Cerebellar nuclear complex (tissue), 1 donor: ENCODE results near the gene MYO1D.
A peak's percentile ranks its signal among the peaks of the same experiment; 100 is the strongest.

Experiments
- DNase-seq, 2 experiments: peaks; one replicate each; lab custom pipeline; 2025; lab: John Stamatoyannopoulos, UW

The MYO1D gene

GRCh38 chr17:32504166-32504990 lies 372.5 kb downstream of the MYO1D start:
- no peak for DNase-seq

- no peak for DNase-seq
Measured at GRCh38 chr17:32503251-32504165, 373.4 kb downstream of the MYO1D start.

GRCh38 chr17:32502710-32503109 lies 374.2 kb downstream of the MYO1D start:
- no peak for DNase-seq

GRCh38 chr17:32502013-32502412 lies 374.9 kb downstream of the MYO1D start:
- DNase-seq, result no peak

- no peak for DNase-seq
Measured at GRCh38 chr17:32498391-32498790, 378.5 kb downstream of the MYO1D start.

- no peak for DNase-seq
Measured at GRCh38 chr17:32497431-32498205, 379.3 kb downstream of the MYO1D start.

GRCh38 chr17:32496395-32497073 lies 380.4 kb downstream of the MYO1D start:
- DNase-seq, result no peak

- peak; percentile 32 to 44 for DNase-seq
Measured at GRCh38 chr17:32495359-32496231, 381.3 kb downstream of the MYO1D start.

GRCh38 chr17:32494621-32495358 lies 382.1 kb downstream of the MYO1D start:
- DNase-seq, result peak; percentile 63 to 81

- no peak for DNase-seq
Measured at GRCh38 chr17:32493976-32494513, 382.9 kb downstream of the MYO1D start.

GRCh38 chr17:32493571-32493970 lies 383.4 kb downstream of the MYO1D start:
- no peak for DNase-seq

GRCh38 chr17:32492648-32493289 lies 384.2 kb downstream of the MYO1D start:
- DNase-seq, result no peak

GRCh38 chr17:32492264-32492589 lies 384.7 kb downstream of the MYO1D start:
- DNase-seq, result no peak

GRCh38 chr17:32491371-32492263 lies 385.3 kb downstream of the MYO1D start:
- DNase-seq, result no peak

- no peak for DNase-seq
Measured at GRCh38 chr17:32490101-32490482, 386.8 kb downstream of the MYO1D start.

GRCh38 chr17:32489320-32490100 lies 387.4 kb downstream of the MYO1D start:
- no peak for DNase-seq

- no peak for DNase-seq
Measured at GRCh38 chr17:32488604-32489180, 388.2 kb downstream of the MYO1D start.
